GM12872 (cell line): ENCODE results near the gene STK38L.

Experiments used
- CTCF ChIP-seq: IDR thresholded peaks from 3 replicates; pipeline ENCODE4 v1.5.1; 2011; ENCODE audit warnings: low read depth, mild to moderate bottlenecking, low read length, moderate library complexity; ENCODE audit not compliant: insufficient read depth

The STK38L gene

GRCh38 chr12:27334042-27334720 is 90.1 kb downstream of the STK38L start:
- TF ChIP-seq CTCF = no peak

GRCh38 chr12:27334721-27335082 is 90.6 kb downstream of the STK38L start:
- no peak for TF ChIP-seq CTCF

- TF ChIP-seq CTCF = no peak
Observed at GRCh38 chr12:27335364-27336281, 91.5 kb downstream of the STK38L start.

GRCh38 chr12:27336282-27336653 is 92.2 kb downstream of the STK38L start:
- TF ChIP-seq CTCF = no peak

- no peak for TF ChIP-seq CTCF
Observed at GRCh38 chr12:27337376-27337775, 93.3 kb downstream of the STK38L start.

GRCh38 chr12:27338473-27338872 is 94.4 kb downstream of the STK38L start:
- no peak for TF ChIP-seq CTCF

GRCh38 chr12:27340971-27341370 is 96.9 kb downstream of the STK38L start:
- TF ChIP-seq CTCF = no peak
